ENCODE results near the gene RTN4.

DNA sequence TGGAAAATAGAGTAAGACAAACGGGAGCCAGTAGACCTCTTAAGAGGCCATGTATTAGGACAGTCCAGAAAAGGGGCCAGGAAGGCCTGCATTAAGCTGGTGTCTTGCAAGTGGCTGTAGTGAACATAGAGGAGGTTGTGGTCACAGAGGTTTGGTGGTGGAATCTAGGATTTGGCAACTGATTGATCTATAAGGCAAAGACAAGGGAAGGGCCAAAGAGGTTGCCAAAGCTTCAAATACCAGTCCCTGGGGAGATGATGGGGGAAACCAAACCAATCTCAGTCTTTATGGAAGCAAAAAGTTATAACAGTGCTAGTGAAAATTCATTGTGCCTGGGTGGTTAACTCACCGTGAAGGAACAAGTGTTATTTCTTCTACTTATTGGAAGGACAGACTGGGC, 28.7 kb upstream of the RTN4 start:
- TF ChIP-seq POLR2A (IDR thresholded peaks at IDR 0.05), result no peak
- TF ChIP-seq, protein P1, sequence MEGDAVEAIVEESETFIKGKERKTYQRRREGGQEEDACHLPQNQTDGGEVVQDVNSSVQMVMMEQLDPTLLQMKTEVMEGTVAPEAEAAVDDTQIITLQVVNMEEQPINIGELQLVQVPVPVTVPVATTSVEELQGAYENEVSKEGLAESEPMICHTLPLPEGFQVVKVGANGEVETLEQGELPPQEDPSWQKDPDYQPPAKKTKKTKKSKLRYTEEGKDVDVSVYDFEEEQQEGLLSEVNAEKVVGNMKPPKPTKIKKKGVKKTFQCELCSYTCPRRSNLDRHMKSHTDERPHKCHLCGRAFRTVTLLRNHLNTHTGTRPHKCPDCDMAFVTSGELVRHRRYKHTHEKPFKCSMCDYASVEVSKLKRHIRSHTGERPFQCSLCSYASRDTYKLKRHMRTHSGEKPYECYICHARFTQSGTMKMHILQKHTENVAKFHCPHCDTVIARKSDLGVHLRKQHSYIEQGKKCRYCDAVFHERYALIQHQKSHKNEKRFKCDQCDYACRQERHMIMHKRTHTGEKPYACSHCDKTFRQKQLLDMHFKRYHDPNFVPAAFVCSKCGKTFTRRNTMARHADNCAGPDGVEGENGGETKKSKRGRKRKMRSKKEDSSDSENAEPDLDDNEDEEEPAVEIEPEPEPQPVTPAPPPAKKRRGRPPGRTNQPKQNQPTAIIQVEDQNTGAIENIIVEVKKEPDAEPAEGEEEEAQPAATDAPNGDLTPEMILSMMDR (IDR thresholded peaks at IDR 0.05), result no peak
